IPS-18c (cell line): ENCODE data around the gene CELF2.

Source experiments
- H3K4me3 ChIP-seq: 2 replicates; pipeline ENCODE4 v1.7.0; 2013; ENCODE audit warnings: low read depth, mild to moderate bottlenecking, low read length, moderate library complexity; ENCODE audit not compliant: insufficient read depth
- H3K9me3 ChIP-seq: one replicate; pipeline ENCODE4 v1.6.1; 2013; ENCODE audit warnings: mild to moderate bottlenecking, low read length, moderate library complexity; ENCODE audit not compliant: control insufficient read depth, insufficient read depth

The CELF2 gene

DNA sequence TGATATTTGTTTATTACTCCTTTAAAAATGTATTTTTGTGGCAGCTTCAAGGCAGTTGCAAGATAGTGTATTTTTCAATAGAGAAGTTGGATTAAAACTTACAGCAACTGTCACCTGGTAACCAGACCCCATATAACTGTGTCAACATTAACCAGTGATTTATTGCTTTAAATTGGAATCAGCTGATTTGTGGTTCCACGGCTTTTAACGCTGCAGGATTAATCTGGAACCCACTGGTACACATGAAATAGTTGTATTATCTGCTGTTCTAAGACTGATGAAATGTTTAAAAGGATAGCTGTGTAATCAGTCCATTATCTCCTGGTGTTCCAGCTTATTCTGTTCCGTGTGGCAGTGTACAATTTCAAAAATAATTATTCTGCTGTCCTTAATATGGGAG, 180.2 kb downstream of the CELF2 start:
- Histone ChIP-seq H3K4me3 (no peak overlapping the region), H3K9me3 (no peaks in the 10 kb centered on the region)

DNA sequence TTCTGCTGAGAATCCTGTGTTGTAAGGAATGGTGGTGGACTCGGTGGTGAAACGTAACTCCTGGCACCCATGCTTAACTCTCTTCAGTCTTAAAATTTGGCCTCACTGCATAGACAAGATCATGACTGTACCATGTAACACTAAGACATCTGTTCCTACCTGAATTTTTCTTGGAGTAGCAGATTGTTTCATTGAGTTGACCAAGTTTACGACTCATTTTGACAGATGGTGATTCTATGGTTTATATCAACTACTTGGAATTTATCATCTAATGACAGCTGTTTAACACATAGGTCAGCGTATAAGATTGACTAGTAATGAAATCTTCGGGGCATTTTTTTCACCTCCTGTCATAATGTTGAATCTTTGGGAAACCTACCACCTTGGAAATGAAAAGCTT, 184.2 kb downstream of the CELF2 start:
- H3K4me3 ChIP-seq: no peak overlapping the region
- no peaks in the 10 kb centered on the region for H3K9me3 ChIP-seq

DNA sequence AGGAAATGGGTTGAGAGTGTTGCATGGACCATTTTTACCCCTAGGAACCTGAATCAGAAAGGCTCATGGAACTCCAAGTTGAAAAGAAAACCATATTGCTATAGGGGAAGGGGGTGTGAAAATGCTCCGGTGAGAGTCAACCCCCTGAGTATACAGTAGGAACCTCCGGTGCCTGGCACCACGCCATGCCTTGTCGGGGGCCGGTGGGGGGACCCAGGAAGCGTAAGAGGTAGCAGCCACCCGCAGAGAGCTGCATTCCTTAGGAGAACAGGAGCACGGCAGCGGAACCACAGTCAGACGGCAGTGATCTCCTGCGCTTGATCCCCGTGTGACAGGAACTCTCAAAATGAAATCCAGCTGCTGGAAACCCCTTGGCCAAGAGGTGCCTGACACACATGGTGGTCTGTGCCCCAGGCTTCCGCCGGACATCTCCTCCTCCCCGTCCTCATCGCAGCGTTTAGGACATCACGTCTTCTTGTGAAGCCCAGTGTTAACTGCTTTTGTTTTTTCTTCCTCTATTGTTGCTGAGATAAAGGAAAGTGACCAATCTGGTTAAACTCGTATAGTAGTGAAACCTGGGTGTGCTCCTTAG, 186.8 kb downstream of the CELF2 start:
- Histone ChIP-seq H3K9me3 (no peaks in the 10 kb centered on the region), H3K4me3 (no peak overlapping the region)

DNA sequence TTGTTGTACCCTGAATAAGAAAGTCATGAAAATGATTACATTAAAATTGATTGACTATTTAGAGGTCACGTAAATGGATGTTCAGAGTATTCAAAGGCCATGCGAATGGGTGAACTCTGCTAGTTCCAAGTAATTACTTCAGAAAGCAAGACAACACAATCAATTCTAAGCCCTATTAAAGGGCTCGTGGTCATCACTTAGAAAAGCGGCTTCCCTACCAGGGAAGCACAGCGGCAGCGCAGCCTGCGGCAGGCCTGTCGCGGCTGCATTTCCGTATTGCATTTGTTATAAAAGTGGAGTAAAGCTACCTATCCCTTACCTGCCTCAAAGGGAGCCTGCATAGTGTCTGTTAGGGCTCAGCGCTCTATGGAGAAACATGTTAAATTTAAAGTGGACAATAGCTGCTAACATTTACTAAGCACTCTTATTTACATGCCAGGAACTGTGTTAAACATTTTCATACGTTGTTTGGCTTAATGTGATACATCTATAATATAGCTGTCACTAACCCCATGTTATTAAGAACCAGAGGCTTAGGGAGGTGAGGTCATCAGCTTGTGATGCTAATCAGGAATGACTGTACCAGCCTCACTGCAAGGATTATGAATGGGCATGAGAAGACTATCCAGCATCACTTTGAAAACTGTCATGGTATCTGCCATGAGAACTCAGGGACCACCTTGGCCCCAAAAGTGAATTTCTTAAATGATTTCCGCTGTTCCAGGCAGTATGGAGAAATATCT, 187.5 kb downstream of the CELF2 start:
- no peaks in the 10 kb centered on the region for H3K9me3 ChIP-seq
- no peak overlapping the region for H3K4me3 ChIP-seq

DNA sequence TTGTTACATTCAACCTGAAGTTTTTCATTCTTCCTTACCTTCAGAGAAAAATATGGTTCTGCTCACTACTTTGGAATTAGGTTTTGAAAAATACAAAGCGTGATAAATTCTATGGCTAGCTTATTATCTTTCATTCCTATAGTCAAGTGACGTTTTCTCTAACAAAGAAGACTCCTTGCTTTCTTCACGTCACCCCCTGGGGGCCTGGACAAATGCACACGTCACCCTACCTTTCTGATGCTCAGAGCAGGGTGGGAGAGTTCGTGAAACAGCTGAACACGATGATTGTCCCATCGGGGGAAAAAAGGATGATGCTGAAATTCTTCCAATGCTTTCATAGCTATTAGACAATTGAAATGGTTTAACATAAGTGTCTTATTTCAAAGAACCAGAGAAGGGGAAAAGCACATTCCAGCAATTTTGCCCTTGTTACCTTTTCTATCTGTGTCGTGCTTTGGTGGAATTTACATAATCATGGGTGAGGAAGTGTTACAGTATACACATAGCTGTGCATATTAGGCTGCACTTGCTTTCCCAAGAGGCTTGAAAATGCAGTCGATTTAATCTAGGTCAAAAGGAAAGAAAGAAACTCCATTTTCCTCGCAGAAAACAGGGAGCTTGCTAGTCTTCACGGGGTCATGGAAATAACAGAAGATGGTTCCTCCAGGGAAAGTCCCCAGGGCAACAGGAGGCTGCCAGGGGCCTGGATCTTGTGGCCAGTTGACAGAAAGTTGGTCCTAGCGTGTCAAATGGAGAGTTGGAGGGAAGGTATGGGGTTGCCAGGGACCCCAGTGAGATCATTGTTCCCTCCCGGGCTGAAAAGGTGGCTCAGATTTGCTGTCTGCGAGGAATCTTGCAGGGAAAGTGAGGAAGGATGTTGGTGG, 189.2 kb downstream of the CELF2 start:
- no peak overlapping the region for H3K4me3 ChIP-seq

DNA sequence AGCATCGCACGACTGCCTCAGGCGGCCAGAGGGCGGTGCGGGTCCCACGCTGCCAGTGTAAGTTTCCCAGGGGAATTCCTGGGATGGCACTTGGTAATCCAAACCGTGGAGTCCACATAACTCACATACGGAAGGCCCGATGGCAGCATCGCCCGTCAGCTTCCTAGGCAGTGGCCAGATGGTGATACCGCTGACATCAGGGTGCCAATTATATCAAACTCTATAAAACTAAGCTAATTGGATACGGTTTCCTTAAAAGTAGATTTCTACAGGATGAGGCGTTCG, 189.8 kb downstream of the CELF2 start:
- H3K9me3 ChIP-seq: no peaks in the 10 kb centered on the region

More for the DNA sequence above, 189.2 kb downstream of the CELF2 start:
- no peaks in the 10 kb centered on the region for H3K9me3 ChIP-seq

DNA sequence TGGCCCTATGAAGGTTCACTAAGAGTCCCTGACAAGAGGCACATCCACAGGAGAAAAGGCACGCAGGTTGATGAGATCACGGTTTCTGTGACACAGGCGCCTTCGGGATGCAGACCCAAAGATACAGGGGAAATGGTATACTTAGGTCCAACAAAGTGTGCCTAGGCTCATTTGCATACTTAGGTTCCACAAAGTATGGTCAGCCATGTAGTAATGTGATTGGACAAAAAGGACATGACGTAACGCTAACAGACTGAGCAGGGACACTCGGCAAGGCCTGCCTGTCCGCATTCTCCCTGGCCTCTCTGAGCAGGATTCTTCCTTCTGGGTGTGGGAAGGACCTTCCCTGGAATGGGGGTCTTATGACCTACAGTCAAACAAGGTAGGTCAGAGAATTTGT, 190.6 kb downstream of the CELF2 start:
- Histone ChIP-seq H3K4me3 (no peak overlapping the region), H3K9me3 (no peaks in the 10 kb centered on the region)

More for the DNA sequence above, 189.8 kb downstream of the CELF2 start:
- H3K4me3 ChIP-seq: no peak overlapping the region

DNA sequence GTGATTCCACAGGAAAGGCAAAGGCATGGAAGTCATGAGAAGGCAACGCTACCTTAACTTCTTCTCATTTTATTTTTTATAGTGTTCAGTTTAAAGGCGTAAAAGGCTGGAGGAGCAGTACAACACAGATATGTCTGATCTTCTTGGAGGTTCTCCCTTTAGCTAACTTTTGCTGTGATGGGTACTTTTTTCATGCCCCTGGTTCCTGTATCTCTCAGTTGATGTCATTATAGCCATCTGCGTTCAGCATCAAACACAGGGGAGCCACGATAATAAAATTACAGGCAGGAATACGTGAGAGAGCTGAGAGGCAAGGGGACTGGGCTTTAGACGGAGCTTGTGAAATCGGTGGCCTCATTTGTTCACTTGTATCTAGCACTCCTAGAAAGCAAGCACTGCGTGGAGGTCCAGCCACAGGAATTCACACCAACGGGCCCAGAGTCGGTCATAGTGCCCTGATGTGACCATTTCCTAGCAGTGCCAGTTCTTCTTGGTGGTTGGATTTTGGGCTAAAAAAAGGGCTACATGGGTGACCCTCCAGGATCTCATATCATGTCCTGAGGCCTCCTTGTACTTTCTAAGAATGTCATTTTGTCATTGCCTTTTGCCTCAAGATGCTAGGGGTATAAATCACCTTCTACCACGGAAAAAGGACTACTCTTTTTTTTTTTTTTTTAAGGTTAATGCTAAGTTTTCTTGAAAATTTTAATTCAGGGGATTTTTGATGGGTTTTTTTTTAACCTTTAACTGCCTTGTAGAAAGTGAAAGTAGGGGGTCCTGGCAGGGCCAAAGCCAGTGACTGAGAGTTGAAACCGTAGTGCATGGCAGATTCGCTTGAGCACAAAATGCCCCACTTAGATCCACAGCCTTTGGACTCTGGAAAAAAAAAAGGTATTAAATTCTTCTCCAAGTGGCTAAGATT, 191.5 kb downstream of the CELF2 start:
- Histone ChIP-seq H3K4me3 (no peak overlapping the region), H3K9me3 (no peaks in the 10 kb centered on the region)

DNA sequence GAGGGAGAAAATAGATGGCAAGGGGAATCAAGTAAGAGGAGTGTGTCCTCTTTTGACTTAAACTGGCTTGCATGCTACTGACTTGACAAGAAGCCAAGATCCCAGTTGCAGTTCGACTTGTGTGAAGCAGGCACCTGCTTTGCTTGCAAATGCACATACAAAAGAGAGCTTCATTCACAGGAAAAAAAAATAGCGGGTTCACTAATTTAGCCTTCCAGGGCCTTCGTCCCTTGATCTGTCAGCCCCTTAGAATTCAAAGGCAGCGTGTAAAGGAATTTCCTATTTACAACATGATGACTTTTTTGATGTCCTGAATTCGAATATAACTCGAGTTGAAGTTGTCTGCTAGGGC, 192.1 kb downstream of the CELF2 start:
- H3K4me3 ChIP-seq: no peak overlapping the region
- H3K9me3 ChIP-seq: no peaks in the 10 kb centered on the region

DNA sequence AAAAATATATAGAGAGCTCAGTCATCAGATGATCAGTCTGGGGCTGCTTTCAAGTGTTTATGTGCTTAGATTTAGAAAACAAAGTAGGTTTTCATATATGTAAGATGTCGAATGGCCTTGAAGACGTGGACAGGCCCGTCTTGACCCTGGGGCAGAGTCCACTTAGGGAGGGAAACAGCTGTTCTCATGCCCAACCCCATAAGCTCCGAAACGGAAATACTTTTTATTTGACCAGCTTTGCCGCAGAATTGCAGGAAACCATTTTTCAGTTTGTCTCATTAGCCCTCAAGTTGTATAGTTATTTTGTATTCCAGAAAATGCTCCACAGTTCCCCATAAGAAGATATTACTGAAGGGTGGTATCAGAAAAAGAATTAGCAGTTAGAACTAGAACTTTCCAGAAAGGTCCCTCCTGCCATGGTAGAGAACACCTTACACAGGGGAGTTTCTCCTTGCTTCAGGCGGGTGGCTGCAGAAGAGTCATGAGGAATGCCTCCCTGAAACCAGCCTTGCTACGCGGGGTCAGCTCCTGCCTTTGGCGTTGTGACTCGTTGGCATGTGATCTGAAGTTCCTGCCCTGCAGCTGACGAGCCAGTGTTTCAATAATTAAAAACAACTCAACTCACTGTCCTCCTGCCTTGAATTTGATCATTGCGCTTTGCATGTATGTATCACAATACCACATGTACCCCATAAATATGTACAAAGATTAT, 192.7 kb downstream of the CELF2 start:
- Histone ChIP-seq H3K9me3 (no peaks in the 10 kb centered on the region), H3K4me3 (no peak overlapping the region)

DNA sequence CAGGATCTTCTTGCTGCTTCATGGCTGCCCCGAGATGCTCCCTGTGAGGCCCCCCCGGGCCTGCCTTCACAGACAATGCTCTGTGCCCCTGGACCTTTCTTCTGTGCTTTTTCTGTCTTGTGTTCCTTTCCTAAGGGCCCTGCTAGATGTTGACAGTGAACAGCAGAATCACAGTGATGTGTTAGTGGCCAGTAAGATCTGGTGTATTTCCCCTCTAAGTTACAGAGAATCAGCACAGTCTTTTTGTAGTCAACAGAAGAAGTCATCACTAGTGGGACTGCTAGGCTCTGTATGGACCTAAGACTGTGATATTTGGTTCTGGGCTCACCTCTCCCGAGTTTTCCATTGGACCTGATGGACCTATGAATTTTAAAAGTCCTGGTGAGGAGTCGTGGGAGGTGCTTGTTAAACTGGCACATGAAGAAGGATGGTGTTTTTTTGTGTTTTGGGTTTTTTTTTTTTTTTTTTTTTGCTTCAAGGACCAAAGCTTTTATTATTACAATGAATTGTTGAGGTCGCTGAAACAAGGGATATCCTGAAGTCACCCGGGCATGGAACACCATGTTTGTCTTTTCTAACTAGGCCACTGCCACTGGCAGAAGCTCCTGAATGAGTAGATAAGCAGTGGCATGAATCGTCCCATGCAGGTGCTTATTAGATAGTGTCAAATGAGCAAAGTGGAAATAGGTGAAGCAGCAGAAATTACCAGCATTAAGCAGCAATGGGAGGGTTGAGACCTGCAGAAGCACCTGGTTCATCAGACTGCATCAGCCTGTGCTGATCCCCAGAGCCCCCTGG, 194.8 kb downstream of the CELF2 start:
- Histone ChIP-seq H3K4me3 (no peak overlapping the region), H3K9me3 (no peaks in the 10 kb centered on the region)

DNA sequence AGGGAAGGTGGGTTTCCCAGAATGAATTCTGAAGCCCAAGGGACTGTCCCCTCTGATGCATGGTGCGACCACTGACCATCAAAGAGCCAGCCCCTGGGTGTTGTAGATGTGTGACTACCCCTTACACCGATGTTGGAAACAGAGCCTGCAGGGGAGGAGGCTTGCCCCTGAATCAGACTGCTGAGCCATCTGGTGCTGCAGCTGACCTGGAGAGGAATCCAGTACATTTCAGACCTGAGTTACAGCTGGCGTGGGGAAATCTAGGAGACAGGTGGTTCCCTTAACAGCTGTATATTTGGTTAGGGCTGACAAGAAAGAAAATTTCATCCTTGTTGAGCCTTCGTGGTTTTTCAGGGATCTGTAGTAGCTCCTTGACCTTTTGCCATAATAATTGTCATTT, 195.5 kb downstream of the CELF2 start:
- Histone ChIP-seq H3K4me3 (no peak overlapping the region), H3K9me3 (no peaks in the 10 kb centered on the region)

DNA sequence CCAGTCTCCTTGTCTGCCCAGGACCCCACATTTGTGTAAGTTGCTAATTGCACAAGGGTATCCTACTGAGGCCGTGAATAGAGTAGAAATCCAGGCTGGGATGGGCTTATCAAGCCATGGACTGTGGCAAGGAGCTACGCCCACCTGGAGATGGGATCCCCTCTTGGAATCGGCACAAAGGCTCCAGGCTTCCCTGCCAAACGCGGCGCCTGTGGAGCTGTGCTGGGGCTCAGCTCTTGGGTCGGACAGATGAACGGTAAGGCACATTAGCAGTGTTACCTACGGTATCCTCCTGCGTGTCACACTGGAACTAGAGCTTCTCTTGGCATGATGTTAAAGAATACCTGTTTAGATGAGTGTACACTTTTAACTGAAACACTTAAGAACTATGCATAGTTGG, 196.7 kb downstream of the CELF2 start:
- no peaks in the 10 kb centered on the region for H3K9me3 ChIP-seq
- no peak overlapping the region for H3K4me3 ChIP-seq

DNA sequence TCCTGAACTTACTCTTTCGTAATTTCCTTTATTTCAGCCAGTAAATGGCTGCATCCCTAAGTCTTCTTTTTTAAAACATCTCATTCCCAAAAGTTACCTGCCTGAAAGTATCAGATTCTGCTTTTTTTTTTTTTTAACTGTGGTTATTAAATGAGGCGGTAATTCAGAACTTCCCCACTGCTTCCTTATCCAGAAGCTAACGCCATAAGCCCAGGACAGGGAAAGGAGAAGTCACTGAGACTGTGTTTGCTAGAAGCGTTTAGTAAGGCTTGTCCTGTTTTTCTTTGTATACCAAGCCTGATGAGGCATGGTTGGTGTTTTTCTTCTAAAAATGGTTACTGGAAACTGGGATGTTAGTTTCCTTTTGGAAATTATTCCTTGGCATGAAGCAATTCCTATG, 197.8 kb downstream of the CELF2 start:
- no peak overlapping the region for H3K4me3 ChIP-seq
- no peaks in the 10 kb centered on the region for H3K9me3 ChIP-seq

DNA sequence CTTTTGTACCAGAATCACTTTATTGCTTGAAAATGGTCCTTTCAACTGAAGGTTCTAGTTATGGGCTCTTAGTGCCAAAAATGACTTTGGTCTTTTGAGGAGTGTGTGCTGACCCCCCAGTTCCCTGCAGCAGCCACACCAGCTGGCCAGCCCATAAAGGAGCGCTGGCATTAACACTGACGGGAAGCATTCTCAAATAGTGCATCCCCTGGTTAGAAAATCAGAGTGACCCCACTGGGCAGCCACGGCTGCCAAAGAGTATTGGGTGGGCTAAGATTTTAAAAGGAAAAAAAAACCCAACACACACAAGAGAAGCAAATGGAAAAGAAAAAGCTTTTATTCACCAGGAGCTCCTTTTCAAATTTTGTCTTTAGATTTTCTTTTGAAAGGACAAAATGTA, 199.8 kb downstream of the CELF2 start:
- no peaks in the 10 kb centered on the region for H3K9me3 ChIP-seq

DNA sequence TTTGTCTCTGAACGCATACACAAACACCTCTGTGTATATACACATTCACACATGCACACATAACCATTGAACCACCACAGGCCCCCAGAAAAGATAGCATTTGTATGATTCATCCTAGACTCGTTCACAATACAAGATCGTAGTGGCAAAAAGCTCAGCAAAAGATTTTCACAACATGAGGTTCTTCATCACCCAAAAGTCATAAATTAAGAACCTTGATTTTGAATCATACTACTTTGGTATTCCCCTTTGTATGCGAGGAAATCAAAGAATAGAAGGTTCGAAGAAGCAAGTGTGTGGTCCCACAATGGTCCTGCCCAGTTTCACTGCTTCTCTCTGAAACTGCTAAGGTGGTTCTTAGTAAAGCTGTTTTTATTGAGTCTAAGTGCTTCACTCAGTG, 200.7 kb downstream of the CELF2 start:
- H3K4me3 ChIP-seq: no peak overlapping the region
- no peaks in the 10 kb centered on the region for H3K9me3 ChIP-seq

More for the DNA sequence above, 199.8 kb downstream of the CELF2 start:
- H3K4me3 ChIP-seq: no peak overlapping the region
